ENCODE results near the gene GTPBP6.
"Not testable (repeated sequence)": the region's sequence is repeated elsewhere in the genome, so short reads cannot be mapped to it uniquely, and the experiment has no call there.

Gene GTPBP6

DNA sequence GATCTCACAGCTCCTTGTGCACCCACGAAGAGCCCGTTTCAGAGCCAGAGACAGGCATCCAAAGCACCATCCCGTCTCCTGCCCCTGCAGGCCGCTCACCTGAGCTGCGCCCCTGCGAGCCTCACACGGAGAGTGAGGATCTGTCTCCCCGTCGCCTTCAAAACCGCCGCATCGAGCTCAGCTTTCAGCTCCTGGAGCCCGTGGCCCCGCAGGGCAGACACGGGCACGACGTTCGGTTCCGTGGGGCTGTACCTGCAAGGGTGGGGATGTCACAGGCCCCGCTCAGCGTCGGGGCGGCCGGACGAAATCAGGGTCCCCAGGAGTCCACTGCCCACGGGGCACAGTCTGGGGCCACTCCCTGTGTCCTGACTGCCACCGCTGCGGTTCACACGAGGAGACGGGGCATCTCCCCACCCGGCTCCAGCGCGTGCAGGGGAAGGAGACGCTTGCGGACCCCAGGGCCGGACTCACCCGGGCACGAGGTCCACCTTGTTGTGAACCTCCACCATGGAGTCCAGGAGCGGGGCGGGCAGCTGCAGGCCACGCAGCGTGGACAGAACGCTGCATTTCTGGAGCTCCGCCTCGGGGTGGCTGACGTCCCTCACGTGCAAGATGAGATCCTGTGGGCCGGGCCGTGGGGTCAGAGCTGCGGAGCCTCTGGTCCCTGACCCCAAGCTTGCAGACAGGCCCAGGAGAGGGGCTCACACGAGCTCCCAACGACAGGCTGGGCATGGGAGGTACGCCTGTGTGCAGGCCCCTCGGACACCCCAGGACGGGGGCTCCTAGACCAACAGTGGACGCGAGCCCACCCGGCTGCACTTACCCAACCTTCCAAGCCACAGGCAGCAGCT is 11.1 kb downstream of the GTPBP6 start:
- POLR2A ChIA-PET = no interaction called here
- TF ChIP-seq, protein P1, sequence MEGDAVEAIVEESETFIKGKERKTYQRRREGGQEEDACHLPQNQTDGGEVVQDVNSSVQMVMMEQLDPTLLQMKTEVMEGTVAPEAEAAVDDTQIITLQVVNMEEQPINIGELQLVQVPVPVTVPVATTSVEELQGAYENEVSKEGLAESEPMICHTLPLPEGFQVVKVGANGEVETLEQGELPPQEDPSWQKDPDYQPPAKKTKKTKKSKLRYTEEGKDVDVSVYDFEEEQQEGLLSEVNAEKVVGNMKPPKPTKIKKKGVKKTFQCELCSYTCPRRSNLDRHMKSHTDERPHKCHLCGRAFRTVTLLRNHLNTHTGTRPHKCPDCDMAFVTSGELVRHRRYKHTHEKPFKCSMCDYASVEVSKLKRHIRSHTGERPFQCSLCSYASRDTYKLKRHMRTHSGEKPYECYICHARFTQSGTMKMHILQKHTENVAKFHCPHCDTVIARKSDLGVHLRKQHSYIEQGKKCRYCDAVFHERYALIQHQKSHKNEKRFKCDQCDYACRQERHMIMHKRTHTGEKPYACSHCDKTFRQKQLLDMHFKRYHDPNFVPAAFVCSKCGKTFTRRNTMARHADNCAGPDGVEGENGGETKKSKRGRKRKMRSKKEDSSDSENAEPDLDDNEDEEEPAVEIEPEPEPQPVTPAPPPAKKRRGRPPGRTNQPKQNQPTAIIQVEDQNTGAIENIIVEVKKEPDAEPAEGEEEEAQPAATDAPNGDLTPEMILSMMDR (IDR thresholded peaks at IDR 0.05; ENCODE audit: control extremely low read depth, extremely low read depth, low read depth, missing control alignments) = no peak
- CTCF ChIA-PET = no interaction called here
- DNase-seq (ENCODE audit: extremely low spot score) = no peak

DNA sequence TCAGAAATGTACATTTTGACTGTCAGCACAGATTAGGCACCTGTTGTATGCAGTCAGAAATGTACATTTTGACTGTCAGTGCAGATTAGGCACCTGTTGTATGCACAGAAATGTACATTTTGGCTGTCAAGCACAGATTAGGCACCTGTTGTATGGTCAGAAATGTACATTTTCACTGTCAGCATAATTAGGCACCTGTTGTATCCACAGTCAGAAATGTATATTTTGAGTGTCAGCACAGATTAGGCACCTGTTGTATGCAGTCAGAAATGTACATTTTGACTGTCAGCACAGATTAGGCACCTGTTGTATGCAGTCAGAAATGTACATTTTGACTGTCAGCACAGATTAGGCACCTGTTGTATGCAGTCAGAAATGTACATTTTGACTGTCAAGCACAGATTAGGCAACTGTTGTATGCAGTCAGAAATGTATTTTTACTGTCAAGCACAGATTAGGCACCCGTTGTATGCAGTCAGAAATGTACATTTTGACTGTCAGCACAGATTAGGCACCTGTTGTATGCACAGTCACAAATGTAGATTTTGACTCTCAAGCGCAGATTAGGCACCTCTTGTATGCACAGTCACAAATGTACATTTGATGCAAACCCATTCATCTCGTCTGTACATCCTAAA is 11.9 kb downstream of the GTPBP6 start:
- DNase-seq (ENCODE audit: extremely low spot score); CTCF ChIA-PET; POLR2A ChIA-PET: not testable (repeated sequence)

- POLR2A ChIA-PET; DNase-seq (ENCODE audit: extremely low spot score); CTCF ChIA-PET: not testable (repeated sequence)
These were observed 12.6 kb downstream of the GTPBP6 start for GRCh38 chrX:305781-306613.

DNA sequence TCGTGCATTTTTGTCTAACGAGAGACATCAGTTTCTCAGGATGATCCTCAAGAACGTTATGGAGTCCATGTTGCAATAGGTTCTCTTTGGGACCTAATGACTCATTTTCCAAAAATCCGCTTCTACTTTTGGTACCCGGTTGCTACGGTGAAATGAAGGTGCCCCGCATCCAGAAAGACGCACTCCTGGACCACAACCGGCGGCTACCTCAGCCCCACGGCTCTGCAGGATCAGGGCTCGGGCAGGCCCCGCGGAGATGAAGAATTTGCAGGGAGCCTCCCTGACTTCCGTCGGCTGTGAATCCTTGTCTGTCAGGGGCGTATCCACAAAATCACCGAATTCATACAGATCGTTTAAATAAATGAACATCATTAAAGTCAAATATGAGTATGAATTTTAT is 15.6 kb downstream of the GTPBP6 start:
- POLR2A ChIA-PET = no interaction called here
- CTCF ChIA-PET = no interaction called here
- TF ChIP-seq, protein P1 (IDR thresholded peaks at IDR 0.05; ENCODE audit: control extremely low read depth, extremely low read depth, low read depth, missing control alignments) = no peak
- DNase-seq (ENCODE audit: extremely low spot score) = no peak

- ChIA-PET CTCF (no interaction called here), POLR2A (no interaction called here)
- TF ChIP-seq, protein P1 (IDR thresholded peaks at IDR 0.05; ENCODE audit: control extremely low read depth, extremely low read depth, low read depth, missing control alignments) = no peak
- DNase-seq (ENCODE audit: extremely low spot score) = no peak
These were observed 18.3 kb downstream of the GTPBP6 start for GRCh38 chrX:300334-300733.

DNA sequence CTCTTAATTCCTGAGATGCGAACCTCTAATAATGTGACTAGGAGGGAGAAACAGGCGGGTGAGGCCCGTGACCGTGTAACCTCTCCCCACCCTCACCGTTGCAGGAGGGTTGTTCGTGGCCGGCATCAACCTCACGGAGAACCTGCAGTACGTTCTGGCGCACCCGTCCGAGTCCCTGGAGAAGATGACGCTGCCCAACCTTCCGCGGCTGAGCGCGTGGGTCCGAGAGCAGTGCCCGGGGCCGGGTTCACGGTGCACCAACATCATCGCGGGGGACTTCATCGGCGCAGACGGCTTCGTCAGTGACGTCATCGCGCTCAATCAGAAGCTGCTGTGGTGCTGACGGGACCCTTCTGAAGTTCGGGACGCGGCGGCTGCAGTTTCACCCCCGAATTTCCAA is 19.6 kb downstream of the GTPBP6 start:
- CTCF ChIA-PET = no interaction called here
- TF ChIP-seq, protein P1 (IDR thresholded peaks at IDR 0.05; ENCODE audit: control extremely low read depth, extremely low read depth, low read depth, missing control alignments) = no peak
- DNase-seq (ENCODE audit: extremely low spot score) = no peak
- POLR2A ChIA-PET = no interaction called here

GRCh38 chrX:295136-295535 is 23.5 kb downstream of the GTPBP6 start:
- no peak for DNase-seq (ENCODE audit: extremely low spot score)
- ChIA-PET CTCF (no interaction called here), POLR2A (no interaction called here)
- TF ChIP-seq, protein P1 (IDR thresholded peaks at IDR 0.05; ENCODE audit: control extremely low read depth, extremely low read depth, low read depth, missing control alignments) = no peak

Data from GM10248 (cell line).